IMR-90 (cell line): ENCODE data around the gene C20orf144. TPM values are rescaled to one million over a fixed set of nuclear protein-coding genes. Genes with fewer than 3 reads are reported as not detected.

Experiments
- ATAC-seq: fragments of 200-7000 bp; cut with Tn5 transposase; 2 replicates; pipeline ENCODE4 v1.9.1; 2020; ENCODE audit warnings: low read depth, mild to moderate bottlenecking, moderate library complexity
- BruUV-seq: library from RNA; stranded (reverse); fragments of 400-500 nt; replicated peaks from 2 replicates; lab custom pipeline; 2021; lab: Mats Ljungman, UMichigan
- CTCF ChIA-PET: fragments of 300-600 bp; formaldehyde crosslinking; extraction: SDS; loops from one replicate; lab custom pipeline; 2021; ENCODE audit warnings: antibody characterized with exemption; lab: Yijun Ruan, JAX
- POLR2A ChIA-PET: fragments of 300-600 bp; sonication (Branson Sonifier 250); formaldehyde crosslinking; loops from one replicate; lab custom pipeline; 2022; ENCODE audit warnings: antibody characterized with exemption; ENCODE audit not compliant: unreplicated experiment; lab: Charles Lee
- DNase-seq: peaks from one replicate; pipeline ENCODE4 v3.0.0; 2013
- H2AFZ ChIP-seq: replicated peaks from 2 replicates; pipeline ENCODE3; 2013; ENCODE audit warnings: low read length, mild to moderate bottlenecking; ENCODE audit not compliant: poor library complexity
- H2AK5ac ChIP-seq: 2 replicates; pipeline ENCODE4 v1.6.1; 2013; ENCODE audit warnings: low read depth, low read length, inconsistent platforms
- H2AK9ac ChIP-seq: replicated peaks from 2 replicates; pipeline ENCODE3; 2013; ENCODE audit warnings: mild to moderate bottlenecking, low read depth, low read length, moderate library complexity; ENCODE audit not compliant: poor library complexity
- H2BK120ac ChIP-seq: 2 replicates; pipeline ENCODE4 v1.6.1; 2013; ENCODE audit warnings: low read depth, low read length, inconsistent platforms
- H2BK15ac ChIP-seq: 3 replicates; pipeline ENCODE4 v1.6.1; 2013; ENCODE audit warnings: low read depth, low read length, inconsistent platforms
- H2BK20ac ChIP-seq: 2 replicates; pipeline ENCODE4 v1.6.1; 2013; ENCODE audit warnings: low read depth, mild to moderate bottlenecking, inconsistent platforms, low read length, moderate library complexity
- H2BK5ac ChIP-seq: 2 replicates; pipeline ENCODE4 v1.6.1; 2013; ENCODE audit warnings: mild to moderate bottlenecking, low read depth, low read length, inconsistent platforms; ENCODE audit not compliant: poor library complexity, severe bottlenecking
- H3K14ac ChIP-seq: replicated peaks from 2 replicates; pipeline ENCODE4 v1.6.1; 2013; ENCODE audit warnings: low read depth, low read length, inconsistent platforms
- H3K18ac ChIP-seq: 2 replicates; pipeline ENCODE4 v1.6.1; 2013; ENCODE audit warnings: low read depth, low read length, control low read depth
- H3K23ac ChIP-seq: 2 replicates; pipeline ENCODE4 v1.6.1; 2013; ENCODE audit warnings: low read depth, low read length, inconsistent platforms
- H3K27ac ChIP-seq: 2 replicates; pipeline ENCODE4 v1.5.1; 2013; ENCODE audit warnings: mild to moderate bottlenecking, control low read depth, low read length; ENCODE audit not compliant: insufficient read depth
- H3K27me3 ChIP-seq: 2 replicates; pipeline ENCODE4 v1.6.1; 2013; ENCODE audit warnings: low read length; ENCODE audit not compliant: control insufficient read depth, insufficient read depth
- H3K36me3 ChIP-seq: 2 replicates; pipeline ENCODE4 v1.6.1; 2013; ENCODE audit warnings: low read length, mixed read lengths; ENCODE audit not compliant: control insufficient read depth, insufficient read depth
- H3K4ac ChIP-seq: 2 replicates; pipeline ENCODE4 v1.6.1; 2013; ENCODE audit warnings: low read depth, low read length, inconsistent platforms
- H3K4me1 ChIP-seq: 2 replicates; pipeline ENCODE4 v1.6.1; 2013; ENCODE audit warnings: low read length, mixed read lengths; ENCODE audit not compliant: control insufficient read depth, insufficient read depth
- H3K4me2 ChIP-seq: 2 replicates; pipeline ENCODE4 v1.6.1; 2013; ENCODE audit warnings: low read depth, mild to moderate bottlenecking, control low read depth, low read length, moderate library complexity
- H3K4me3 ChIP-seq: 2 replicates; pipeline ENCODE4 v1.5.1; 2013; ENCODE audit warnings: low read depth, mild to moderate bottlenecking, control low read depth, low read length, moderate library complexity; ENCODE audit not compliant: insufficient read depth
- H3K56ac ChIP-seq: 2 replicates; pipeline ENCODE4 v1.6.1; 2013; ENCODE audit warnings: low read length, inconsistent platforms; ENCODE audit not compliant: insufficient read depth; ENCODE audit errors: extremely low read depth
- H3K79me1 ChIP-seq, 2 experiments: 2 replicates each; pipeline ENCODE4 v1.6.1; 2013; ENCODE audit warnings: low read length in 2 of 2, inconsistent platforms in 1 of 2, low read depth in 1 of 2
- H3K9ac ChIP-seq: 2 replicates; pipeline ENCODE4 v1.6.1; 2013; ENCODE audit warnings: low read depth, low read length, control low read depth
- H3K9me1 ChIP-seq: 2 replicates; pipeline ENCODE4 v1.6.1; 2013; ENCODE audit warnings: low read length, inconsistent platforms; ENCODE audit not compliant: insufficient read depth
- H3K9me3 ChIP-seq: 2 replicates; pipeline ENCODE4 v1.6.1; 2013; ENCODE audit warnings: low read length; ENCODE audit not compliant: control insufficient read depth, insufficient read depth
- H4K20me1 ChIP-seq: 2 replicates; pipeline ENCODE4 v1.6.1; 2013; ENCODE audit warnings: low read length, inconsistent platforms; ENCODE audit not compliant: insufficient read depth
- H4K5ac ChIP-seq: 2 replicates; pipeline ENCODE4 v1.6.1; 2013; ENCODE audit warnings: mild to moderate bottlenecking, low read depth, low read length, control low read depth
- H4K8ac ChIP-seq, 2 experiments: 2 replicates each; pipeline ENCODE4 v1.6.1; 2013; ENCODE audit warnings: low read depth in 2 of 2, low read length in 2 of 2, control low read depth in 1 of 2, inconsistent platforms in 1 of 2
- H4K91ac ChIP-seq: 2 replicates; pipeline ENCODE4 v1.6.1; 2013; ENCODE audit warnings: low read depth, low read length, inconsistent platforms; ENCODE audit not compliant: insufficient read depth
- BHLHE40 ChIP-seq: fragments of 150-350 bp; IDR thresholded peaks from 2 replicates; pipeline ENCODE4 v1.6.1; 2016; ENCODE audit warnings: mild to moderate bottlenecking, low read depth, low read length
- CEBPB ChIP-seq: IDR thresholded peaks from 2 replicates; pipeline ENCODE4 v1.6.1; 2012; ENCODE audit warnings: low read depth, low read length, improper control_type of control experiment
- CHD1 ChIP-seq: IDR thresholded peaks from 2 replicates; pipeline ENCODE4 v1.6.1; 2012; ENCODE audit warnings: low read depth, low read length, improper control_type of control experiment
- FOS ChIP-seq: fragments of 150-350 bp; IDR thresholded peaks from 2 replicates; pipeline ENCODE4 v1.6.1; 2016; ENCODE audit warnings: low read depth, low read length
- MAFK ChIP-seq: IDR thresholded peaks from 2 replicates; pipeline ENCODE4 v1.6.1; 2012; ENCODE audit warnings: low read depth, low read length, improper control_type of control experiment
- MAZ ChIP-seq: IDR thresholded peaks from 2 replicates; pipeline ENCODE4 v1.6.1; 2012; ENCODE audit warnings: low read depth, mild to moderate bottlenecking, low read length, improper control_type of control experiment, moderate library complexity, borderline replicate concordance
- RAD21 ChIP-seq: IDR thresholded peaks from 2 replicates; pipeline ENCODE4 v1.6.1; 2012; ENCODE audit warnings: low read length, improper control_type of control experiment
- RCOR1 ChIP-seq: IDR thresholded peaks from 2 replicates; pipeline ENCODE4 v1.6.1; 2012; ENCODE audit warnings: mild to moderate bottlenecking, low read length, improper control_type of control experiment; ENCODE audit not compliant: insufficient replicate concordance
- RFX5 ChIP-seq: IDR thresholded peaks from 2 replicates; pipeline ENCODE4 v1.8.0; 2012; ENCODE audit warnings: low read depth, mild to moderate bottlenecking, low read length, moderate library complexity
- SMC3 ChIP-seq: fragments of 150-350 bp; IDR thresholded peaks from 2 replicates; pipeline ENCODE4 v1.6.1; 2016; ENCODE audit warnings: low read depth, mild to moderate bottlenecking, antibody characterized with exemption, low read length, moderate library complexity
- WGBS, 2 experiments: methylation state at CpG; one replicate each; pipeline versions ENCODE4 v1.1.5 to v1.1.7; 2013; ENCODE audit warnings: missing lambda C conversion rate in 2 of 2; ENCODE audit not compliant: insufficient read length in 1 of 2; ENCODE audit errors: extremely low coverage in 2 of 2; 5-methylcytosine and 5-hydroxymethylcytosine counted together
- dilution Hi-C: fragments of 300-500 bp; cut with HindIII; formaldehyde crosslinking; loops from one replicate; pipeline ENCODE4 v1.14.3; 2018; ENCODE audit warnings: low sequenced_read_pairs; ENCODE audit not compliant: unreplicated experiment
- in situ Hi-C: fragments of 300-500 bp; cut with MboI; formaldehyde crosslinking; loops from 3 replicates; pipeline ENCODE4 v1.14.3; 2019; ENCODE audit warnings: low sequenced_read_pairs, inconsistent platforms, mixed read lengths
- intact Hi-C: fragments of 100-400 bp; cut with micrococcal nuclease; formaldehyde crosslinking; loops from 2 replicates; pipeline ENCODE4 v1.10.0; 2022
- polyA plus RNA-seq, 3 experiments: library from polyadenylated mRNA; depleted of rRNA; stranded (reverse); fragments of >200 nt; gene quantifications; 2 replicates each; pipeline ENCODE4 v1.2.3, GENCODE V29; 2012; ENCODE audit warnings: low replicate concordance in 1 of 3
- total RNA-seq: library from RNA; depleted of rRNA; stranded (reverse); fragments of >200 nt; gene quantifications from 2 replicates; pipeline ENCODE4 v1.2.3, GENCODE V29; 2012
- TF ChIP-seq, protein P1 (sequence below): fragments of 150-350 bp; IDR thresholded peaks from 2 replicates; pipeline ENCODE4 v1.6.1; 2017; ENCODE audit warnings: mild to moderate bottlenecking, antibody characterized with exemption, low read length, low read depth
- TF ChIP-seq, protein P2 (sequence below): fragments of 150-350 bp; IDR thresholded peaks from 2 replicates; pipeline ENCODE4 v1.6.1; 2016; ENCODE audit warnings: low read depth, mild to moderate bottlenecking, low read length, moderate library complexity, borderline replicate concordance
- TF ChIP-seq, protein P3 (sequence below): conservative IDR thresholded peaks from 2 replicates; pipeline ENCODE4 v1.5.1; 2012; ENCODE audit warnings: mild to moderate bottlenecking, low read depth, low read length, improper control_type of control experiment

Gene C20orf144
- total and polyA plus RNA-seq, 2 of the 4 experiments (the other 2 are of a cell fraction), result under 0.01 to 0.19 TPM

DNA sequence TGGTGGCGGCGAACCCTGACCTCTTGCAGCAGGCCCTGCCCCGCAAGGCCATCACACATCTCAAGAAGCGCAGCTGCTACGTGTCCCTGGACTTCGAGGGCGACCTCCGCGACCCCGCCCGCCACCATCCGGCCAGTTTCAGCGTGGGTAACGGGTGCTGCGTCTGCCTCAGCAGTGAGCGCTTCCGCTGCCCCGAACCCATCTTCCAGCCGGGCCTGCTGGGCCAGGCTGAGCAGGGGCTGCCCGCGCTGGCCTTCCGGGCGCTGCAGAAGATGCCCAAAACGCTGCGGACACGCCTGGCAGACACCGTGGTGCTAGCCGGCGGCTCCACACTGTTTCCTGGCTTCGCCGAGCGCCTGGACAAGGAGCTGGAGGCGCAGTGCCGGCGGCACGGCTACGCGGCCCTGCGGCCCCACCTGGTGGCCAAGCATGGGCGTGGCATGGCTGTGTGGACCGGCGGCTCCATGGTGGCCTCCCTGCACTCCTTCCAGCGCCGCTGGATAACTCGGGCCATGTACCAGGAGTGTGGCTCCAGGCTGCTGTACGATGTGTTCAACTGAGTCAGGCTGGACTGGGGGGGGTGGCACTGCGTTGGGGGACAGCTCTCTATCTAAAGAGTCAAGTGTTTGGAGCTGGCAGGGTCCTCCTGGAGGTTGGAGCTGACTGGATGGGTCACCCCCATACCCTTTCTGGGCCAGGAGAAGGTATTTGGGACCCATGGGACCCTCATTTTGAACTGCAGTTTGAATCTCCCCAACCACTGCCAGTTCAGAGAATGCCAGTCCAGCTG is 5.7 kb downstream of the C20orf144 start:
- Histone ChIP-seq H3K14ac (no peak overlapping the region), H3K56ac (no peak overlapping the region), H2BK5ac (no peak overlapping the region), H3K4ac (peak overlapping the region; percentile 60), H3K79me1 (peaks cover 7 to 68% of the 10 kb centered on the region in 2 experiments; a peak in 3 of 4 replicates), H2AK9ac (peak overlapping the region; percentile 76), H2BK15ac (no peak overlapping the region), H3K9me3 (no peaks in the 10 kb centered on the region), H4K5ac (no peak overlapping the region), H3K36me3 (peaks cover 13% of the 10 kb centered on the region), H3K18ac (no peak overlapping the region), H3K23ac (no peak overlapping the region), H4K8ac (peak overlapping the region in 1 of 2 experiments; percentile 50; a peak in 2 of 4 replicates), H2AK5ac (peak overlapping the region; percentile 12; the same call in 1 of the 2 replicates), H4K91ac (no peak overlapping the region), H3K9ac (0 out of 2 replicates have a peak overlapping the region, but pooled peaks have one; percentile 6), H3K4me3 (no peak overlapping the region), H2AFZ (peak overlapping the region; percentile 86), H3K27ac (no peak overlapping the region), H2BK120ac (no peak overlapping the region), H4K20me1 (0 out of 2 replicates have a peak, but pooled peaks cover 14% of the 10 kb centered on the region), H3K27me3 (no peaks in the 10 kb centered on the region), H3K4me1 (peaks cover 21% of the 10 kb centered on the region), H3K9me1 (peaks cover 23% of the 10 kb centered on the region), H3K4me2 (peak overlapping the region; percentile 22; the same call in 1 of the 2 replicates), H2BK20ac (no peak overlapping the region)
- ATAC-seq (peak; percentile 9), DNase-seq (peak; percentile 54)
- WGBS, 2 experiments, result 34% methylated on average over 24 of the region's 47 CpGs; no CpG with 5 or more reads in 1 of the 2 experiments
- TF ChIP-seq, protein P1, sequence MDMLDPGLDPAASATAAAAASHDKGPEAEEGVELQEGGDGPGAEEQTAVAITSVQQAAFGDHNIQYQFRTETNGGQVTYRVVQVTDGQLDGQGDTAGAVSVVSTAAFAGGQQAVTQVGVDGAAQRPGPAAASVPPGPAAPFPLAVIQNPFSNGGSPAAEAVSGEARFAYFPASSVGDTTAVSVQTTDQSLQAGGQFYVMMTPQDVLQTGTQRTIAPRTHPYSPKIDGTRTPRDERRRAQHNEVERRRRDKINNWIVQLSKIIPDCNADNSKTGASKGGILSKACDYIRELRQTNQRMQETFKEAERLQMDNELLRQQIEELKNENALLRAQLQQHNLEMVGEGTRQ, result no peak
- TF ChIP-seq CEBPB (no peak), RAD21 (peak; percentile 74), RCOR1 (no peak), FOS (no peak), SMC3 (peak; percentile 53), MAFK (no peak), CHD1 (no peak), MAZ (no peak), BHLHE40 (no peak), RFX5 (no peak)
- TF ChIP-seq, protein P2, sequence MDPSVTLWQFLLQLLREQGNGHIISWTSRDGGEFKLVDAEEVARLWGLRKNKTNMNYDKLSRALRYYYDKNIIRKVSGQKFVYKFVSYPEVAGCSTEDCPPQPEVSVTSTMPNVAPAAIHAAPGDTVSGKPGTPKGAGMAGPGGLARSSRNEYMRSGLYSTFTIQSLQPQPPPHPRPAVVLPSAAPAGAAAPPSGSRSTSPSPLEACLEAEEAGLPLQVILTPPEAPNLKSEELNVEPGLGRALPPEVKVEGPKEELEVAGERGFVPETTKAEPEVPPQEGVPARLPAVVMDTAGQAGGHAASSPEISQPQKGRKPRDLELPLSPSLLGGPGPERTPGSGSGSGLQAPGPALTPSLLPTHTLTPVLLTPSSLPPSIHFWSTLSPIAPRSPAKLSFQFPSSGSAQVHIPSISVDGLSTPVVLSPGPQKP, result no peak
- TF ChIP-seq, protein P3, sequence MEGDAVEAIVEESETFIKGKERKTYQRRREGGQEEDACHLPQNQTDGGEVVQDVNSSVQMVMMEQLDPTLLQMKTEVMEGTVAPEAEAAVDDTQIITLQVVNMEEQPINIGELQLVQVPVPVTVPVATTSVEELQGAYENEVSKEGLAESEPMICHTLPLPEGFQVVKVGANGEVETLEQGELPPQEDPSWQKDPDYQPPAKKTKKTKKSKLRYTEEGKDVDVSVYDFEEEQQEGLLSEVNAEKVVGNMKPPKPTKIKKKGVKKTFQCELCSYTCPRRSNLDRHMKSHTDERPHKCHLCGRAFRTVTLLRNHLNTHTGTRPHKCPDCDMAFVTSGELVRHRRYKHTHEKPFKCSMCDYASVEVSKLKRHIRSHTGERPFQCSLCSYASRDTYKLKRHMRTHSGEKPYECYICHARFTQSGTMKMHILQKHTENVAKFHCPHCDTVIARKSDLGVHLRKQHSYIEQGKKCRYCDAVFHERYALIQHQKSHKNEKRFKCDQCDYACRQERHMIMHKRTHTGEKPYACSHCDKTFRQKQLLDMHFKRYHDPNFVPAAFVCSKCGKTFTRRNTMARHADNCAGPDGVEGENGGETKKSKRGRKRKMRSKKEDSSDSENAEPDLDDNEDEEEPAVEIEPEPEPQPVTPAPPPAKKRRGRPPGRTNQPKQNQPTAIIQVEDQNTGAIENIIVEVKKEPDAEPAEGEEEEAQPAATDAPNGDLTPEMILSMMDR, result peak; percentile 71
- ChIA-PET CTCF (no interaction called here), POLR2A (interaction anchor here (0.5 kb wide), 1 partner anchor 306 kb away, joined by 17 read pairs; no protein-coding TSS in a partner anchor)
- intact Hi-C loops (loop anchor here (5.0 to 10.0 kb wide), 2 partner anchors 64 to 147 kb away; partner anchors contain the start of genes CHMP4B and ZNF341), dilution Hi-C loops (no loop called here), in situ Hi-C loops (no loop called here)
- BruUV-seq, result no TSS peak
